ENCODE data around the gene EFCAB14. TPM values are rescaled to one million over a fixed set of nuclear protein-coding genes. Genes with fewer than 3 reads are reported as not detected.
"Not testable (repeated sequence)": the region's sequence is repeated elsewhere in the genome, so short reads cannot be mapped to it uniquely, and the experiment has no call there.

The EFCAB14 gene
- total RNA-seq, 1 donor from 2014 or later = 69.1 TPM

DNA sequence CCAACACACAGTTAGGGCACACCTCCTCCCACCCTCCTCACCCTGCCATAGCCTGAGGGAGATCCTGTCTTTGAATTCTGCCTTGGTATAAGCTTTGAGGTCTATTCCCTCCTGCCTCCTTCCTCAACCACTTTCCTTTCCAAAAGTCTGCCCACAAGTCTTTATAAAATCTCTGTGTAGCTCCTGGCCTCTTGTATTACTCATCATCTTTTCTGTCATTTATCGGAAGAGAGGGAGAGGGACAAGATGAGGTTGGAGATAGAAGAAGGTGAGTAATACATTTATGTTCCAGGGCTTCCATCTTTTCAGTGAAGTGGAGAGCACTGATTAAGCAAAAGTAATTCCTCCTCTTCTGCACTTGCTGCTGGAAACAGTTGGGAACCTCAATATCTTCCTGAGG lies 30.5 kb upstream of the EFCAB14 start:
- H3K4me1 Mint-ChIP-seq (ENCODE audit: low read depth) = no peaks in the 10 kb centered on the region
- DNase-seq (ENCODE audit: low spot score) = no peak
- no peaks in the 10 kb centered on the region for H3K9me3 Mint-ChIP-seq
- H3K36me3 Mint-ChIP-seq (ENCODE audit: low read depth) = no peaks in the 10 kb centered on the region
- H3K27me3 Mint-ChIP-seq (ENCODE audit: low read depth) = peaks cover 21% of the 10 kb centered on the region
- H3K4me3 Mint-ChIP-seq (ENCODE audit: low read depth) = no peak overlapping the region
- intact Hi-C loops (cut with micrococcal nuclease) = no loop called here
- no peak overlapping the region for H3K27ac Mint-ChIP-seq

DNA sequence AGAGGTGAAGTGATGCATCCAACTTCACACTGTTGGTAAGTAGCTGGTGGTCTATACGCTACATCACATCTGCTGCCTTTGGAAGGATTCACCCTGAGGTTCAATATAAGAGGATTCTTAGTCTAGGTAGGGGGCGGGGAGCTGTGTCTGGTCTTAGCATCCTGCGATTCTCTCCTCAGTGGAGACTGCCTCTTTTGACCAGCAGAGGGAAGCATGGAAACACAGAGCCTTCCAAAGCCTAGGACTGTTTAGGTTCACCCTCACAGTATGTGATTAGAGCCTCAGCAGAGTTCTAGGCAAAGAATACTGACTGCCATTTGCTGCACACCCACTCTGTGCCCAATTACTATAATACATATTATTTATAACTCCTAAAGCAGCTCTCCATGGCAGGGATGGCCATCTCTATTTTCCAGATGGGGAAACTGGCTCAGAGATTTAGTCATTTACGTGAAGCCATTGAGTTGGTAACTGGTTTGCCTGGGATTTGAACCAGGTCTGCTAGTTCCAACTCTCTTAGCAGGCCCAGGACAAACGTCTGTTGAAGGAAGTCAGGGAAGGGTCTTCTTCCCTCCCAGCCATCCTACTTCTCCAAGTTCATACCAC lies 28.9 kb upstream of the EFCAB14 start:
- DNase-seq (ENCODE audit: low spot score) = no peak
- Mint-ChIP-seq H3K27ac (no peak overlapping the region), H3K9me3 (no peaks in the 10 kb centered on the region), H3K4me3 (ENCODE audit: low read depth) (no peak overlapping the region), H3K36me3 (ENCODE audit: low read depth) (no peaks in the 10 kb centered on the region), H3K27me3 (ENCODE audit: low read depth) (peaks cover 22% of the 10 kb centered on the region), H3K4me1 (ENCODE audit: low read depth) (no peaks in the 10 kb centered on the region)
- intact Hi-C loops (cut with micrococcal nuclease) = no loop called here

DNA sequence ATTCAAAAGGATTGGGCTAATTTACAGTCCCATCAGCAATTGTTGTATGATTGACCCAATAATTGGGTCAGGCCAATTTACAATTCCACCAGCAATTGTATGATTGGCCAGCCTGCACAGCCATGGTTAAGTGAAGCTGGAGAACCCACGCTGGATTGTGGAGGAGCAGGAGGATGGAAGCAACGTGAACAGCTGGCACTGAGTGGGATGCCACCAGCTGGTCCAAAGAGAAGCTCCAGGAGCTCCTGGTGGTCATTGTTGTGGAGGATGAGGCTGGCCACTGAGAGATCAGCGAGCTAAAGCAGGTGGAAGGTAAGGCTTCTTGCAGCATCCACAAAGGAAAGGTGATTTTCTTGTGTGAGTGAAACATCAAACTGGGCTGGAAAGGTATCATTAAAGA lies 23.2 kb upstream of the EFCAB14 start:
- Mint-ChIP-seq H3K4me1 (ENCODE audit: low read depth) (no peaks in the 10 kb centered on the region), H3K9me3 (no peaks in the 10 kb centered on the region), H3K36me3 (ENCODE audit: low read depth) (no peaks in the 10 kb centered on the region), H3K27ac (no peak overlapping the region), H3K4me3 (ENCODE audit: low read depth) (no peak overlapping the region), H3K27me3 (ENCODE audit: low read depth) (peaks cover 19% of the 10 kb centered on the region)
- intact Hi-C loops (cut with micrococcal nuclease) = no loop called here
- DNase-seq (ENCODE audit: low spot score) = no peak

DNA sequence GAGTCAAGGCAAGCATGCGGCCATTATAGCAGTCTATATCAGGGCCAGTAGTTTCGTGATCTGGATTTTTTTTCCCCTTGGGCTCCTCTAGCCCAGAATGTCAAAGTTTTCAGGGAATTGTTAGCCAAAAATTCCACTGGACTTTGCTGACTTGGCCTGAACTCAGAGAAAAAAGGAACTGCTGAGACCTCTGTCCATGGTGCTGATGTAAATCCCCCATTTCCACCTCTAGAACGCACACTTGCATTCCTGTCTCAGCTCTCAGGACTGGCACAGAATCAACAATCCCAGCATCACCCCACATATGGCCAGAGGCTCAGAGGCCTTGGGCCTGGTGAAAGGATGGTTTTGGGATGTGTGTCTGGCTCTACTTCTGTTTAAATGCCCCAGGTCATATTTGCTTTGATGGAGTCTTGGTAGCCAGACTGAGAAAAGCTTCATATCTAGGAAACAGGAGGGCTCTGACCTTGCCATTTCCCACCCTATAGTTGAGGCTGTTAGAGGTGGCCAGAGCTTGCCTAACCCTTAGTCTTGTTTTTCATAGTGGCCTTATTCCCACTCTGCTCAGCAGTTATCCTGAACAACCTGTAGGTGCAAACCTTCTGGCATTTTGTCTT lies 16.9 kb upstream of the EFCAB14 start:
- H3K27me3 Mint-ChIP-seq (ENCODE audit: low read depth) = peaks cover 2% of the 10 kb centered on the region
- H3K27ac Mint-ChIP-seq = no peak overlapping the region
- H3K36me3 Mint-ChIP-seq (ENCODE audit: low read depth) = no peaks in the 10 kb centered on the region
- H3K4me1 Mint-ChIP-seq (ENCODE audit: low read depth) = no peaks in the 10 kb centered on the region
- H3K9me3 Mint-ChIP-seq = peaks cover 3% of the 10 kb centered on the region
- H3K4me3 Mint-ChIP-seq (ENCODE audit: low read depth) = no peak overlapping the region
- intact Hi-C loops (cut with micrococcal nuclease) = no loop called here
- DNase-seq (ENCODE audit: low spot score) = no peak

DNA sequence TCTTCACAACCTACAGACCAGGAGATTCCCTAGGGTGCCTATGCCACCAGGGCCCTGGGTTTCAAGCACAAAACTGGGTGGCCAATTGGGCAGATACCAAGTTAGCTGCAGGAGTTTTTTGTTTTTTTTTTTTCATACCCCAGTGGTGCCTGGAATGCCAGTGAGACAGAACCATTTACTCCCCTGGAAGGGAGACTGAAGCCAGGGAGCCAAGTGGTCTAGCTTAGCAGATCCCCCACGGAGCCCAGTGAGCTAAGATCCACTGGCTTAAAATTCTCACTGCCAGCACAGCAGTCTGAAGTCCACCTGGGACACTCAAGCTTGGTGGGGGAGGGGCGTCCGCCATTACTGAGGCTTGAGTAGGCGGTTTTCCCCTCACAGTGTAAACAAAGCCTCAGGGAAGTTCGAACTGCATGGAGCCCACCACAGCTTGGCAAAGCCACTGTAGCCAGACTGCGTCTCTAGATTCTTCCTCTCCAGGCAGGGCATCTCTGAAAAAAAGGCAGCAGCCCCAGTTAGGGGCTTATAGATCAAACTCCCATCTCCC lies 9.5 kb upstream of the EFCAB14 start:
- intact Hi-C loops (cut with micrococcal nuclease); H3K9me3 Mint-ChIP-seq; H3K27ac Mint-ChIP-seq; DNase-seq (ENCODE audit: low spot score); H3K4me3 Mint-ChIP-seq (ENCODE audit: low read depth); H3K4me1 Mint-ChIP-seq (ENCODE audit: low read depth); H3K36me3 Mint-ChIP-seq (ENCODE audit: low read depth): not testable (repeated sequence)
- H3K27me3 Mint-ChIP-seq (ENCODE audit: low read depth) = peaks cover 23% of the 10 kb centered on the region

DNA sequence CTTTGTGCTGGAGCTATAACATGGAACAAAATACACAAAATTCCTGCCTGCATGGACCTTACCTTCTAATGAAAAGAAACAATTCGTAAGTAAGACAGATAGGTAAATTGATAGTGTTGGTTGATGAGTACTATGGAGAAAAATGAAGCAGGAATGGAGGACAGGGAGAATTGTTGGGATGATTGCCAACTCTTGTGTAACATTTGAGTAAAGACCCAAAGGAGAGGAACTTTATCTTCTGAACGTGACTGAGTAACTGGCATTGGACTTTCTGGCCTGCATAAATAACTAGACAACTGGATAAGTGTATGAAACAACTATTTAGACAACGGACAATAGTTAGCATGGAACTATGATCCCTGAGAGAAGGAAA lies 6.8 kb upstream of the EFCAB14 start:
- Mint-ChIP-seq H3K36me3 (ENCODE audit: low read depth) (no peaks in the 10 kb centered on the region), H3K4me1 (ENCODE audit: low read depth) (peaks cover 2% of the 10 kb centered on the region), H3K4me3 (ENCODE audit: low read depth) (no peak overlapping the region), H3K9me3 (no peaks in the 10 kb centered on the region), H3K27me3 (ENCODE audit: low read depth) (peaks cover 23% of the 10 kb centered on the region), H3K27ac (no peak overlapping the region)
- intact Hi-C loops (cut with micrococcal nuclease) = loop anchor here (1.0 kb wide), 2 partner anchors 197 to 248 kb away; no protein-coding TSS in a partner anchor
- DNase-seq (ENCODE audit: low spot score) = no peak

DNA sequence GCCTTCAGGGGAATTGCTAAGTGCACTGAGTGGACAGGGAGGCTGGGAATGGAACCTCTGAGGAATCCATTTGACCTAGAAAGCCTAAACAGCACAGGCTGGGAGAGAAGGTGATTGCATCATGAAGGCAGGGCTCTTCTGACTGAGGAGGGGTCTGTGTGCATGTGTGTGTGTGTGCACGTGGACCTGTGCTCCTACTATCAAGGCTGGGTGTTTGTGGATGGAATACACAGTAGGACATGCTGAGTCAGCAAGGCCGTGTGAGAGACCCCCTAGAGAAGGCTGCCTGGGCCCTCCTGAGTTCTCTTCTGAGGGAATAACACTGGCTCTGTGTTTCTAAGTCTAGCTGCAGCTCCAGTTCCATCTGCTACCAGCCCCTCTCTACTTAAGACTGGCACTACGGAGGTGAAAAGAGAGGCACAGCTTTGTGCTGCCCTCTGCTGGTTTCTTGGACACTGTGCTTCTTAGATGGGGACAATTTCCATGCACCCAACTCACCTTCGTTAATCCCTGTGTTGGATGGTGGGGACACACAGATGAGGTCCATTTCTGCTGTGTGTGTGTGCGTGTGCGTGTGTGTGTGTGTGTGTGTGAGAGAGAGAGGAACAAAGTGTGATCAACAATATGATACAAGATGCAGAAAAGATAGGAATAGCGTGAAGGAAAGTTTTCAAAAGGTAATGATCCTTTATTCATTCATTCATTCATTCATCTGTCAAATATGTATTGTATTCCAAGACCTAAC lies 6.2 kb upstream of the EFCAB14 start:
- Mint-ChIP-seq H3K4me3 (ENCODE audit: low read depth) (no peak overlapping the region), H3K36me3 (ENCODE audit: low read depth) (no peaks in the 10 kb centered on the region), H3K27ac (no peak overlapping the region), H3K4me1 (ENCODE audit: low read depth) (peaks cover 2% of the 10 kb centered on the region), H3K27me3 (ENCODE audit: low read depth) (peaks cover 23% of the 10 kb centered on the region), H3K9me3 (no peaks in the 10 kb centered on the region)
- peak; percentile 60 for DNase-seq (ENCODE audit: low spot score)
- intact Hi-C loops (cut with micrococcal nuclease) = loop anchor here (1.0 kb wide), 2 partner anchors 197 to 248 kb away; no protein-coding TSS in a partner anchor

DNA sequence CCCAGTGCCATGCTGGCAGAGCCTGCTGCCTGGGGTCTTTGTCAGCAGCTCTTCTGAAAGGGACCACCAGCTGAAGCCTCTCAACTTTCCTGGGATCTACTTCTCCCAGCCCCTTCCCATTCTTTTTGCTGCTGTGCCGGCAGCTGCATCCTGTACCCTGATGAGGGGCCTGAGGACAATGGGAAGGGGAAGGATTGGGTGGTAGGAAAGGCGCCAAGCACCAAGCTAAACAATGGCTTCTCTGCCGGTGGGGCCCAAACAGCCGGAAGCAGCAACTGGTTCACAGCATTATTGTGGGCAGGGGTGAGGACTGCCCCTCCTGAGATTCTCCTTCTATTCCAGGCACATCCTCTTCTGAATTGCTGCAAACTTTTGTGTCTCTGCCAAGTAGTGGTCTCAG lies 5.0 kb upstream of the EFCAB14 start:
- peaks cover 16% of the 10 kb centered on the region for H3K27me3 Mint-ChIP-seq (ENCODE audit: low read depth)
- H3K4me1 Mint-ChIP-seq (ENCODE audit: low read depth) = peaks cover 9% of the 10 kb centered on the region
- intact Hi-C loops (cut with micrococcal nuclease) = no loop called here
- H3K4me3 Mint-ChIP-seq (ENCODE audit: low read depth) = no peak overlapping the region
- H3K27ac Mint-ChIP-seq = no peak overlapping the region
- no peak for DNase-seq (ENCODE audit: low spot score)
- H3K36me3 Mint-ChIP-seq (ENCODE audit: low read depth) = no peaks in the 10 kb centered on the region
- no peaks in the 10 kb centered on the region for H3K9me3 Mint-ChIP-seq

DNA sequence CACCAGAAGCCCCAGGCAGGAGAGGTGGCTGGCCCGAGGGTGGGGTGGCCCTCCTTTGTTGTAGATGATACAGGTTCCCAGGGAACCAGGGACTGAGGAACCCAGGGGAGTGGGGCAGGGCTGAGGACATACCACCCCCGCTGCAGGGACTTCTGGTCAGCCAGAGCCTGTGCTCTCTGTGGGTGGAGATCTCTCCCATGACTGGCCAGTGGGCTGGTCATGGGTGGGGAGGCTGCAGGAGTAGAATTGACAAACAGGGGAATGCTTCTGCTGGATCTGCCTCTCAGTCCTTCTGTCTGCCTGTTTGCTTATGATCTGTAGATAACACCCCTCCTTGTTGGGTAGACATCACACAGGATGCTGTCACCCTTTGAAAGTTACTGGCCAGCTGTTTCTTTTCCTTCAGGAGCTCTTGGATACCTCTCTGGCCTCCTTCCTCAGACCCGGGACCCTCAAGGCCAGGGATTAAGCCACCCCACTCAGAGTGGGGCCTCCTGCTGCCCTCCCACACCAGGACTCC lies 2.8 kb upstream of the EFCAB14 start:
- peaks cover 14% of the 10 kb centered on the region for H3K36me3 Mint-ChIP-seq (ENCODE audit: low read depth)
- DNase-seq (ENCODE audit: low spot score) = no peak
- no peak overlapping the region for H3K4me3 Mint-ChIP-seq (ENCODE audit: low read depth)
- intact Hi-C loops (cut with micrococcal nuclease) = no loop called here
- no peaks in the 10 kb centered on the region for H3K9me3 Mint-ChIP-seq
- peaks cover 9% of the 10 kb centered on the region for H3K27me3 Mint-ChIP-seq (ENCODE audit: low read depth)
- H3K4me1 Mint-ChIP-seq (ENCODE audit: low read depth) = peaks cover 25% of the 10 kb centered on the region
- no peak overlapping the region for H3K27ac Mint-ChIP-seq

DNA sequence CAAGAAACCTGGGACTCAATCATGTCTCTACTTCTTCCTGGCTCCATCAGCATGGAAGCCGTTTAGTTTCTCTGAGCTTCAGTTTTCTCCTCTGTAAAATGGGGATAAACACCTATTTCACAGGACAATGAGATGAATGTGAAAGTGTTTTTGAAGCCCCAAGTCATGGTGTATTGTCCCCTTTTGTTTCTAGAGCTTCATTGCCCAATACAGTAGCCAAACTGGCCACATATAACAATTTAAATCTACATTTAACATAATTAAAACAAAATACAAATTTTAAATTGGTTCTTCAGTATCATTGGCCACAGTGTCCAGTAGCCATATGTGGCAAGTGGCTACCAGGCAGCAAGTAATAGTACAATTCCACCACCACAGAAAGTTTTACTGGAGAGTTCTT lies 2.3 kb upstream of the EFCAB14 start:
- intact Hi-C loops (cut with micrococcal nuclease) = no loop called here
- peaks cover 6% of the 10 kb centered on the region for H3K27me3 Mint-ChIP-seq (ENCODE audit: low read depth)
- H3K9me3 Mint-ChIP-seq = no peaks in the 10 kb centered on the region
- peaks cover 19% of the 10 kb centered on the region for H3K36me3 Mint-ChIP-seq (ENCODE audit: low read depth)
- no peak overlapping the region for H3K4me3 Mint-ChIP-seq (ENCODE audit: low read depth)
- no peak for DNase-seq (ENCODE audit: low spot score)
- no peak overlapping the region for H3K27ac Mint-ChIP-seq
- peaks cover 30% of the 10 kb centered on the region for H3K4me1 Mint-ChIP-seq (ENCODE audit: low read depth)

DNA sequence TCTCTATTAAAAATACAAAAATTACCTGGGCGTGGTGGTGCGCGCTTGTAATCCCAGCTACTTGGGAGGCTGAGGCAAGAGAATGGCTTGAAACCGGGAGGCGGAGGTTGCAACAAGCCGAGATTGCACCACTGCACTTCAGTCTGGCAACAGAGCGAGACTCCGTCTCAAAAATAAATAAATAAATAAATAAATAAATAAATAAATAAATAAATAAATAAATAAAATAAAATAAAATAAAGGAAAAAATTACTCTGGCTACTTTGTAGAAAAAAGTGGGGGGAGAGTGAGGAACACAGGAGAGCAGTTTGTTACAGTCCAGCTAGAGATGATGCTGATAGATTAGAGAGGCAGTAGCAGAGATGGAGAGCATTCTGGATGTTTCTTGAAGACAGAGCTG lies 1.4 kb upstream of the EFCAB14 start:
- DNase-seq (ENCODE audit: low spot score); H3K4me3 Mint-ChIP-seq (ENCODE audit: low read depth); H3K9me3 Mint-ChIP-seq; intact Hi-C loops (cut with micrococcal nuclease); H3K27ac Mint-ChIP-seq; H3K27me3 Mint-ChIP-seq (ENCODE audit: low read depth): not testable (repeated sequence)
- Mint-ChIP-seq H3K36me3 (ENCODE audit: low read depth) (peaks cover 25% of the 10 kb centered on the region), H3K4me1 (ENCODE audit: low read depth) (peaks cover 34% of the 10 kb centered on the region)

DNA sequence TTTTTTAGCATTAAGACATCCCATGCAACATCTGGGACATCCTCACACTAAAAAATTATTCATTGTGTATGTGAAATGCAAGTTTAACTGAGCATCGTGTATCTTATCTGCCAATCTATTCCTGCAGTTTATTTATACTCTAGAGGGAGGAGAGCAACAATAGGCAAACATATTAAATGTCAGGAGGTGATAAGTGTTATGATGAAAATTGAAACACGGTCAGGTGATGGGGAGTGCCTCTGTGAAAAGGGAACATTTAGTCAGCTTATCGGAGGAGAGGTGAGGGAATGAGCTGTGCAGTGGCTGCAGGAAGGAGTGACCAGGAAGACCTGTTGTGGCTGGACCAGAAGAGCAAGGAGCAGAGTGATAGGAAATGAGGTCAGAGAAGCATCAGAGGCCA lies 775 bp upstream of the EFCAB14 start:
- H3K4me3 Mint-ChIP-seq (ENCODE audit: low read depth) = peak overlapping the region; percentile 95
- peaks cover 36% of the 10 kb centered on the region for H3K4me1 Mint-ChIP-seq (ENCODE audit: low read depth)
- no peaks in the 10 kb centered on the region for H3K27me3 Mint-ChIP-seq (ENCODE audit: low read depth)
- no peak for DNase-seq (ENCODE audit: low spot score)
- peaks cover 32% of the 10 kb centered on the region for H3K36me3 Mint-ChIP-seq (ENCODE audit: low read depth)
- peak overlapping the region; percentile 79 for H3K27ac Mint-ChIP-seq
- no peaks in the 10 kb centered on the region for H3K9me3 Mint-ChIP-seq
- intact Hi-C loops (cut with micrococcal nuclease) = loop anchor here (1.0 to 5.0 kb wide), 3 partner anchors 52 to 115 kb away; partner anchors contain the start of genes ATPAF1, MKNK1 and MOB3C

DNA sequence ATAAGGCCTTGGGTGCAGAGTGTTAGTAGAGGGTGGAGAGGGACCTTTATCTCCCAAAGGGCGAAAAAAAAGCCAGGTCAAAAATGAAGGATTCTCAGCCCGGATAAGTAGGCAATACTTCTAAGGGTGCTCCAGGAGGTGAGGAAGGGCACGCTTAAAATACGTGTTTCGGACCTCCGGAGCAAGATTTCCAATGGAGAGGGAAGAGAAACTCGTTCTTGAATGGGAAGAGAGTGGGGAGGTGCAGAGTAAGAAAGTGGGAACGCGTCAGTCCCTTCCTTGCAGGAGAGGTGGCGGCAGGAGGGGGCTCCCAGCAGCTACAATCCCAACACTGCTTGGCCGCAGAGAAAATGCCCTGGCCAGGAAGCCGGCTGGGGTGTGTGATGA lies 581 bp downstream of the EFCAB14 start:
- Mint-ChIP-seq H3K4me1 (ENCODE audit: low read depth) (peaks cover 36% of the 10 kb centered on the region), H3K36me3 (ENCODE audit: low read depth) (peaks cover 44% of the 10 kb centered on the region), H3K4me3 (ENCODE audit: low read depth) (peak overlapping the region; percentile 95), H3K27me3 (ENCODE audit: low read depth) (no peaks in the 10 kb centered on the region), H3K9me3 (no peaks in the 10 kb centered on the region), H3K27ac (peak overlapping the region; percentile 92)
- intact Hi-C loops (cut with micrococcal nuclease) = loop anchor here (5.0 kb wide), 2 partner anchors 51 to 101 kb away; partner anchors contain the start of genes ATPAF1 and MOB3C
- DNase-seq (ENCODE audit: low spot score) = no peak
